ENCODE results near the gene MDN1. TPM values are rescaled to one million over a fixed set of nuclear protein-coding genes. Genes with fewer than 3 reads are reported as not detected.

Gene MDN1
- total RNA-seq, 1 donor: 21.4 TPM

GRCh38 chr6:89602166-89602565 is 217.4 kb downstream of the MDN1 start:
- no peaks in the 10 kb centered on the region for H3K9me3 ChIP-seq (ENCODE audit: low read depth, low read length)
- H3K27ac ChIP-seq (ENCODE audit: low read depth, low read length): no peak overlapping the region
- H3K27me3 ChIP-seq (ENCODE audit: insufficient read depth, low read length): no peaks in the 10 kb centered on the region
- no peaks in the 10 kb centered on the region for H3K4me1 ChIP-seq (ENCODE audit: insufficient read depth, low read length)
- no peak overlapping the region for H3K4me2 ChIP-seq (ENCODE audit: insufficient read depth, low read length)
- no peaks in the 10 kb centered on the region for H3K36me3 ChIP-seq (ENCODE audit: insufficient read depth, low read length)
- no peak overlapping the region for H3K4me3 ChIP-seq (ENCODE audit: insufficient read depth, low read length)
- TF ChIP-seq CTCF (IDR thresholded peaks at IDR 0.05; ENCODE audit: extremely low read depth, low read depth, low read length): no peak
- H3K79me2 ChIP-seq (ENCODE audit: insufficient read depth, low read length): no peaks in the 10 kb centered on the region
- no peak for DNase-seq (ENCODE audit: insufficient read length, low spot score, missing footprints)
- no peaks in the 10 kb centered on the region for H4K20me1 ChIP-seq (ENCODE audit: insufficient read depth, low read length)
- H2AFZ ChIP-seq (ENCODE audit: low read length): no peak overlapping the region

GRCh38 chr6:89599727-89600126 is 219.9 kb downstream of the MDN1 start:
- H3K27me3 ChIP-seq (ENCODE audit: insufficient read depth, low read length): no peaks in the 10 kb centered on the region
- no peaks in the 10 kb centered on the region for H4K20me1 ChIP-seq (ENCODE audit: insufficient read depth, low read length)
- no peak overlapping the region for H3K4me2 ChIP-seq (ENCODE audit: insufficient read depth, low read length)
- H3K79me2 ChIP-seq (ENCODE audit: insufficient read depth, low read length): no peaks in the 10 kb centered on the region
- DNase-seq (ENCODE audit: insufficient read length, low spot score, missing footprints): no peak
- H2AFZ ChIP-seq (ENCODE audit: low read length): no peak overlapping the region
- no peak overlapping the region for H3K27ac ChIP-seq (ENCODE audit: low read depth, low read length)
- no peak overlapping the region for H3K4me3 ChIP-seq (ENCODE audit: insufficient read depth, low read length)
- H3K4me1 ChIP-seq (ENCODE audit: insufficient read depth, low read length): no peaks in the 10 kb centered on the region
- H3K36me3 ChIP-seq (ENCODE audit: insufficient read depth, low read length): no peaks in the 10 kb centered on the region
- no peak for TF ChIP-seq CTCF (IDR thresholded peaks at IDR 0.05; ENCODE audit: extremely low read depth, low read depth, low read length)
- no peaks in the 10 kb centered on the region for H3K9me3 ChIP-seq (ENCODE audit: low read depth, low read length)

GRCh38 chr6:89597988-89598387 is 221.6 kb downstream of the MDN1 start:
- H2AFZ ChIP-seq (ENCODE audit: low read length): peak overlapping the region; percentile 57
- no peaks in the 10 kb centered on the region for H3K36me3 ChIP-seq (ENCODE audit: insufficient read depth, low read length)
- H3K27ac ChIP-seq (ENCODE audit: low read depth, low read length): no peak overlapping the region
- H3K4me3 ChIP-seq (ENCODE audit: insufficient read depth, low read length): no peak overlapping the region
- H3K4me2 ChIP-seq (ENCODE audit: insufficient read depth, low read length): no peak overlapping the region
- no peaks in the 10 kb centered on the region for H3K79me2 ChIP-seq (ENCODE audit: insufficient read depth, low read length)
- no peaks in the 10 kb centered on the region for H3K4me1 ChIP-seq (ENCODE audit: insufficient read depth, low read length)
- no peaks in the 10 kb centered on the region for H4K20me1 ChIP-seq (ENCODE audit: insufficient read depth, low read length)
- peak; percentile 95 for DNase-seq (ENCODE audit: insufficient read length, low spot score, missing footprints)
- H3K27me3 ChIP-seq (ENCODE audit: insufficient read depth, low read length): no peaks in the 10 kb centered on the region
- no peaks in the 10 kb centered on the region for H3K9me3 ChIP-seq (ENCODE audit: low read depth, low read length)
- peak; percentile 23 for TF ChIP-seq CTCF (IDR thresholded peaks at IDR 0.05; ENCODE audit: extremely low read depth, low read depth, low read length)

GRCh38 chr6:89597372-89597771 is 222.2 kb downstream of the MDN1 start:
- Histone ChIP-seq H3K27ac (ENCODE audit: low read depth, low read length) (no peak overlapping the region), H3K4me3 (ENCODE audit: insufficient read depth, low read length) (no peak overlapping the region)

More at GRCh38 chr6:89597372-89597771, 222.2 kb downstream of the MDN1 start:
- TF ChIP-seq CTCF (IDR thresholded peaks at IDR 0.05; ENCODE audit: extremely low read depth, low read depth, low read length): no peak
- H3K4me1 ChIP-seq (ENCODE audit: insufficient read depth, low read length): no peaks in the 10 kb centered on the region
- no peaks in the 10 kb centered on the region for H3K36me3 ChIP-seq (ENCODE audit: insufficient read depth, low read length)
- H2AFZ ChIP-seq (ENCODE audit: low read length): no peak overlapping the region
- H3K79me2 ChIP-seq (ENCODE audit: insufficient read depth, low read length): no peaks in the 10 kb centered on the region
- no peaks in the 10 kb centered on the region for H4K20me1 ChIP-seq (ENCODE audit: insufficient read depth, low read length)
- H3K9me3 ChIP-seq (ENCODE audit: low read depth, low read length): no peaks in the 10 kb centered on the region
- no peak overlapping the region for H3K4me2 ChIP-seq (ENCODE audit: insufficient read depth, low read length)
- H3K27me3 ChIP-seq (ENCODE audit: insufficient read depth, low read length): no peaks in the 10 kb centered on the region
- no peak for DNase-seq (ENCODE audit: insufficient read length, low spot score, missing footprints)

Measured in osteoblast (primary cell).